NCI-H526 treated with DMSO at 0.1 percent for 48 hours (cell line): ENCODE measurements around the gene HRH1.
"Not testable (repeated sequence)": the region's sequence is repeated elsewhere in the genome, so short reads cannot be mapped to it uniquely, and the experiment has no call there.

ENCODE experiments used
- DNase-seq: peaks from one replicate; lab custom pipeline; 2025; lab: John Stamatoyannopoulos, UW

Gene HRH1

DNA sequence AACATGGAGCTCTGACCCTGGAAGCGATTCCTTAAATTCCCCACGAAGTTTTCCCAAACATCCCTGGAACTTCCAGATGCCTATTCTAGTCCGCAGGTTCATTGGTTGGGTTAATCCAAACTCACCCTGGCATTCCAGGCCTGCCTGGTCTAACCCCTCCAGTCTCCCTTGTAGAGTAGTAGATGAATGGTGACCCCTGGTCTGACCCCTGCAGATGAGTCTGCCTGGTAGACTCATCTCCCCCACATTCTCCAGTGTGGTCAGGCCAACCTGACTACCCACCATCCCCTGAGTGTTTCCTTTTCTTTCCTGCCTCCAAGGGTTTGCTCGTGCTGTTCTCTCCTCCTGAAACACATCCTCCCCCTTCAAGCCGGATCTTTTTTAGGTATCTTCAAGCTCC lies 10.8 kb upstream of the HRH1 start:
- DNase-seq = no peak

- DNase-seq = no peak
Observed at GRCh38 chr3:11144996-11145395, 9.3 kb upstream of the HRH1 start.

DNA sequence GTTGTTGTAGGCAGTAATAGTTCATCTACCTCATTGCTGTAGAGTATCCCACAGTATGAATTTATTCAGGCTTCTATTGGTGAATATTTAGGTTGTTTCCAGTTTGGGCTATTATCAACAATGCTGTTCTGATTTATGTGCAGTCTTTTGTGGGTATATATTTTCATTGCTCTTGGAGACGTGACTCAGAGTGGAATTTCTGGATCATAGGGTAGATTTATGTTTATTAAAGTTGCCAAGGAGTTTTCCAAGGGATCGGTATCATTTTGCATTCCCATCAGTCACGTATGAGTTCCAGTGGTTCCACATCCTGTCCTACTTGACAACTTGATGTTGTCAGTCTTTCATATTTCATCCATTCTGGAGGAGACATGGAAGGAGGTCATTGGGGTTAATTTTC lies 8.4 kb upstream of the HRH1 start:
- DNase-seq = no peak

GRCh38 chr3:11146773-11147660 lies 7.3 kb upstream of the HRH1 start:
- DNase-seq = no peak

DNA sequence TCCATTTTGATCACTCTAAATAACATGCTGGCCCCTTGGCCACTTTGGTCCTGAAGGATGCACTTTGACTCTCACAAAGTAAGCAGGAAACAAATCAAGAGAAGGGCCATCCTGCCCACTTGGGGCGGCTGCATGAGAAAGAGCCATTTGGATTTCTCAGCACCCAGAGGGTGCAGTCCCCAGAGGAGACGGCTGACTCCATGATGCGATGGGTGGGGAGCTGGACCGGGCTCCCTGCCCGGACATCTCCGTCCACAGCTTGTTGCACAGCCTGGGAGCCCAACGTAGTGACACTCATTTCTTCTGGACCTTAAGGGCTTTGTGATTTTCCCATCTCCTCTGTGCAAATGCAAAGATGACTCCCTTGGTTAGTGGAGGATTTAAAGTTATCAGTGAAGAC lies 4.0 kb upstream of the HRH1 start:
- no peak for DNase-seq

DNA sequence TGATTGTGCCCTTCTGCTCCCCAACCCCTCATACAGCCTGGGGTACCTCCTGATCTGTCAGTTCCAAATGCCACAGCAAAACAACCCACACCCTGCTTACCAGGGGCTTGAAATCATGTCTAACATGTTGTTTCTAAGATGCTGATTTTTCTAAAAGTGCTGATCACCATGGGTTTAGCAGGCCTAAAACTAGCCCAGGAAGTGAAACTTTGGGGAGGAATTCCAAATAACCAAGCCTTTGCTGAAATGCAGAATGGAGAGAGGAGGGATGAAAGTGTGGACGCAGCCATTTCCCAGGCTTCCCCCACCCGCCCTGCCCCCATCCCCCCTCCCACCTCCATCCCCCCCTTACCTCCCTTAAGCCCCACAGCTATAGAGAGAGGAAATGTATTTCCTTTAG lies 2.0 kb upstream of the HRH1 start:
- no peak for DNase-seq

- DNase-seq = no peak
Observed at GRCh38 chr3:11154953-11155325, 646 bp downstream of the HRH1 start.

- DNase-seq = peak; percentile 52
Observed at GRCh38 chr3:11155341-11156025, 1.2 kb downstream of the HRH1 start.

DNA sequence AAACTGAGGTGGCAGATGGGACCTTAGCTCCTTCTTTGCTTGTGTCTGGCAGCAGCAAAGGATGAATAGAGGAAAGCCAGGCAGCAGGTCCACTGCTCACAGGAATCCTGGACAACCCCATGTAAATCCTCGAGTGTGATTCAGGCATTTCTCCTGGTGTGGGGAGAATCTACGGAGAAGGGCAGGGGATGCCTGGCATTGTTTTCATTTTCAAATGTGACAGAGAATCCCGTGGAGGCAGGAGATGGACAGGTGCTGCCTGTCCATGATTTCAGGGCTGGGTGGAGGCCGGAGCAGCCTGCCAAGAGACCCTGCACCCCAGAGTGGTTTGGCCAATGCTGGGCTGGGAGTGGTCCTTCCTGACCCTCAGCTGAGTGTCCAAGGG lies 1.7 kb downstream of the HRH1 start:
- no peak for DNase-seq

DNA sequence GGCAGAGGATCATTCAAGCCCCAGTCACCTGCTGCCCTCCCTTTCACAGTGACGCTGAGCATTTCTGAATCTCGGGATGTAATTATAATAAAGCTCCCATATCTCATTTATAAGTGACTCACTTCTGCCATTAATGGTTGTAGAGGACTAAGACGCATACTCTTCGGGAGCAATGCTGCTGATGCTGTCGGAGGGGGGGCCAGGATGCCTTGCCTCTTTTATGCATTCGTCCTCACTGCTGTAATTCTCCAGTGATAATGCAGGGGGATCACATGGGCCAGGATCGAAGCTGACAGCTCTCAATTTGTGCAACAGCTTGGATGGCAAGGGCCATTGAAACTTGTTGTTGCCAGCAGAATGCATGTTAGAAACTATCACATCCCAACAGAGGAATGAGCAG lies 3.1 kb downstream of the HRH1 start:
- no peak for DNase-seq

- no peak for DNase-seq
Observed at GRCh38 chr3:11159421-11159904, 5.2 kb downstream of the HRH1 start.

- no peak for DNase-seq
Observed at GRCh38 chr3:11161666-11162065, 7.4 kb downstream of the HRH1 start.

DNA sequence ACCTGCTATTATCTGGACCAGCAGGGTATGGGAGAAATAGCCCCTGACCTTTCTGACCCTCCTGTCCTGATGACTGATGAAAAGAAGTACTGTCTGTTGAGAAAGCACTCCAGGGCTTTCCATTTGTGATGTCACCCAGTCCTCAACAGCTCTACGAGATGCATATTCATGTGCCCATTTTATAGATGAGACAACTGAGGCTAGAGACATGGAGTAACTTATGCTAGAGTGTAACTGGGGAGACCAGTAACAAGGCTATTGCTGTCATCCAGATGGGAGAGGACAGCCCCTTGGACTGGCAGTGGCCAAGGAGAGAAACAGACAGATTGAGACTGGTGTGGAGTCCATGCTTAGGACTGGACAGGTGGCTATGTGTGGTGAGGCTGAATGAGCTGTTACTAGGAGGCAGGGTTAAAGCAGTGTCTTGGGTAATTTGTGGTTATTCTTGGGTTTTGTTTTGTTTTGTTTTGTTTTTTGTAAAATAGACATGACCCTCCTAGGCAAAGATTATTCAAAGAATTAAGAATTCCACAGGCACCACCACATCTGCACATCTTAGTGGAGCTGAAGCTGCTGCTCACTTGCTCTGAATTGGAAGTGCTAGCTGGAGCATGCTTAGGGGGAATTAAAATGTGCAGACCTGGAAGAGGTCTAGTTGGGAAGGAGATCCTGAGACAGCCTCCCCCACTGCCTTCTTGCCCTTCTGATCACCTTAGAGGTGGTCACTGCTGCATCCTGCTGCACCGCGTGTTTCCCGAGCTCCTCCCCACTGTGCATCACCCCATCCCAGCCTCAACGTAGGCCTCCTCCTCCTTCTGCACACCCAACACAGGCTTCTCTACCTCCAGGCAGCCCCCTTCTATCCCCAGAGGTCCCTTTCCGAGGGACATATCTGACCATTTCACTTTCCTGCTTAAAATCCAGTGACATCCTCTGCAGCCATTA lies 8.4 kb downstream of the HRH1 start:
- no peak for DNase-seq

DNA sequence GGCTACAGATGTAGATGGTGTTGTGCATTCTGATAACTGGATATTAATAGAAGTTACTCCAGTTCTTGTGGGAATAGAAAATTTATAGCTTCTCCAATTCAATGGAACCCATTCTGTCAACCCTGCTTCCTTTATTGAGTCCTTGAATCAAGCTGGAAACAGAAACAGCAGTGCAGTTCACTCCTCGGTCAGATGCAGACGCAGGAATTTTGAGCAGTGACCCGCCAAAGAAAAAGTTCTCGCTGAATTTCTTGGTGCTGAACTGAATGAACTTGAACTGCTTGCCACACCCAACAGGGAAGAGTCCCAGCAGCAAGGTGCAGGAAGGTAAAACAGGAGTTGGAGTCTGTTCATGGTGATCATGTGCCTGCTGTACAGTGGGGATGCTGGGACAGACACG lies 10.3 kb downstream of the HRH1 start:
- no peak for DNase-seq

DNA sequence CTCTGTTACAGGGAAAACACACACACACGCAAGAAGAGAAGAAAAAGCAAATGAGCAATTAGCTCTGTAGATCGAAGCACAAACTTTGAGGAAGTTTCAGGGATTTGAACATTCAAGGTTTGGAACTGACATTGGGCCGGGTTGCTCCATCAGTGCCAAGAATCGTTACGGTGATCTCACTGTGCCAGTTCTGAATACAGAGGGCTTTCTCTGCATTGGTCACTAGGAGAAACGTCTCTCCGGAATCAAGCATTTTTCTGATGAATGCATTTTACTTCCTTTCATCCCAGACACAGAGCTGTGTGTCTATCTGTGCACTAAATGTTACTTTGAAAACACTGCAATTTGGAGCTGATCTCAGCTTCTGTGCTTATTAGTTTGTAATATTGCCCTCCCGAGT lies 11.2 kb downstream of the HRH1 start:
- no peak for DNase-seq

- not testable (repeated sequence) for DNase-seq
Observed at GRCh38 chr3:11166807-11167400, 12.6 kb downstream of the HRH1 start.

DNA sequence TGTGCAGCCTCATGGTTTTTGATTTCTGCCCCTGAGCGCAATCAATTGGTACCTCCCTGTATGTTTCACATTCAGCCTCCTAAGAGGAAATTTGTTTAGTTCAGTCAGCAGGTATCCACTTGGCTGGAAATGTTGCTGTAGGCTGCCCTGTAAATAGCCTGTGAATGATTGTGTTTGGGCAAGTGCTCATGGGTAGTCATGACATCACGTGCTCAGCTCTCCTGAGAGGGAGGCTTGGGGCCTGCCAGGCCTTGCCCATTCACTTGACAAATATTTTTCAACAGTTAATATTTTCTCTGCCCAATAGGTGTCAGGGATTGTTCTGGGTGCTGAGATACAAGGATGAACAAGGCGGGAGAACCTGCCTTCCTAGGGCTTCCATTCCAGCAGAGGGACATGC lies 13.3 kb downstream of the HRH1 start:
- no peak for DNase-seq

DNA sequence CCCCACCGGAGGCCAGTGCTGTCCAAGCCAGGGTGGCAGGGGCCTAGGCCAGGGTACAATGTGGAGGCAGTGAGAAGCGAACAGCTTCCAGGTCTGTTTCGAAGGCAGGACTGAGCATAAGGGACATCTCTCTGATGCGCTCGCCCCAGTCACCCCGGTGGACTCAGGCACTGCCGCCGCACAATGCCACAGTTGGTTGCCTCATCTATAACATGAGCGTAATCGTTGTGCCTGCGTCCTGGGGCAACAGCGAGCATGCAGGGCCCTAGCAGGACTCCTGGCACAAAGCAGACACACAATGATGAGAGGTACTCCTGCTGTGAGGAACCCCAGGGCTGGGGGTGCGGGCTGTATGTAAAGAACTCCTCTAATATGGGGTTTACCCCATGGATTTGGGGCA lies 14.1 kb downstream of the HRH1 start:
- no peak for DNase-seq

DNA sequence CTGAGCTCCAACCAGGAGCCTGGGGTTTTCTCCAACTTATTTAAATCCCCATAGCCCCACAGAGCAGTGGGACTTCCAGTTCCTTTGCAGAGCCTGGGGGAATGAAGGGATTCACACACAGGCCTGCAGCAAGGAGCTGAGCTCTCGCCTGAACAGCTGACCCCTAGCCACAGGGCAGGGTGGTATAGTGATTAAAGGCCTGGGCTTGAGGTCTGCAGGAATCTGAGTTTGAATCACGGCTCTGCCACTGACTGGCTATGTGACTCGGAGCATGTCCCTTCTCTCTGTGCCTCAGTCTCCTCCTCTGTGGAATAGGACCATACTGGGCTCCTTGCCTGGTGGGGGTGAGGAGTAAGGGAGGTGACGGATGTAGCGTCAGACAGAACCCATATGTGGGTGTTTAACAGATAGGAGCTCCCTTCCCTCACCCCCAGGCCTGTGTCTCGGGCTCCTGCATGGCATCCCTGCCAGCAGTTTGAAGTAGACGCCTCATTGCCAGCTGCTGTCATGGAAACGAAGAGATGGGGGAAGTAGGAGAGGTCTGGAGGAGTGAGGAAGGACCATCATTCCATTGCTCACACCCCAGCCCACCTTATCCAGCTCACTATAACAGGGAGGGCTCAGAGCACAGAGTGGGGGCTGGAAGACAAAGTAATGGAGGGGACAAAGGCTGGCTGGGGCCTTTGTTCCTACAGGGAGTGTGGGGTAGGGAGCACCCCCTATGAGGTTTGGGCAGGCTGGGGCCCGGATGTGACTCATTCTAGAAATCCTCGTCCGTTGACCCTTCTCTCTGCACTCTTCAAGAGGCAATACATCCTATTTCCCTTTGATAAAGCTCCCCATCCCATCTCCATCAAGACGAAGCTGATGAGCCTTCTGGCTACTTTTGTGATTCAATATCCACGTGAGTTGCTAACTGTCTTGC lies 14.8 kb downstream of the HRH1 start:
- no peak for DNase-seq

- no peak for DNase-seq
Observed at GRCh38 chr3:11170052-11170770, 15.9 kb downstream of the HRH1 start.
